Activated CD4-positive, CD25-positive, alpha-beta regulatory T cell treated with anti-CD3 and anti-CD28 coated beads, Interleukin-2, amount 50 U/mL, for 24 hours (primary cell): ENCODE data around the gene NTN4.

ENCODE experiments used
- ATAC-seq, 2 donors: fragments of 150-1000 bp; cut with Tn5 transposase; one replicate each; pipeline ENCODE4 v1.10.0; 2021; ENCODE audit warnings: mild to moderate bottlenecking in 1 of 2, moderate library complexity in 1 of 2

Gene NTN4

GRCh38 chr12:95653771-95654546, 136.6 kb downstream of the NTN4 start:
- ATAC-seq: no peak

- no peak for ATAC-seq
Measured at GRCh38 chr12:95651681-95652080, 138.9 kb downstream of the NTN4 start.

- no peak for ATAC-seq
Measured at GRCh38 chr12:95648990-95649791, 141.4 kb downstream of the NTN4 start.

- no peak for ATAC-seq
Measured at GRCh38 chr12:95646781-95647190, 143.8 kb downstream of the NTN4 start.

GRCh38 chr12:95643256-95643655, 147.3 kb downstream of the NTN4 start:
- ATAC-seq: no peak

GRCh38 chr12:95642583-95642982, 148.0 kb downstream of the NTN4 start:
- ATAC-seq: no peak

GRCh38 chr12:95641299-95641952, 149.1 kb downstream of the NTN4 start:
- no peak for ATAC-seq

GRCh38 chr12:95640516-95640915, 150.0 kb downstream of the NTN4 start:
- ATAC-seq: no peak

- ATAC-seq: no peak
Measured at GRCh38 chr12:95637471-95638155, 153.0 kb downstream of the NTN4 start.

- no peak for ATAC-seq
Measured at GRCh38 chr12:95637010-95637409, 153.6 kb downstream of the NTN4 start.

GRCh38 chr12:95634622-95635621, 155.6 kb downstream of the NTN4 start:
- ATAC-seq: no peak

GRCh38 chr12:95633732-95634465, 156.7 kb downstream of the NTN4 start:
- ATAC-seq: no peak

- ATAC-seq: peak; percentile 35 to 49
Measured at GRCh38 chr12:95633049-95633731, 157.4 kb downstream of the NTN4 start.

- no peak for ATAC-seq
Measured at GRCh38 chr12:95630496-95630895, 160.1 kb downstream of the NTN4 start.

GRCh38 chr12:95629392-95629791, 161.2 kb downstream of the NTN4 start:
- ATAC-seq: no peak

- no peak for ATAC-seq
Measured at GRCh38 chr12:95626854-95627253, 163.7 kb downstream of the NTN4 start.

- no peak for ATAC-seq
Measured at GRCh38 chr12:95625012-95625411, 165.6 kb downstream of the NTN4 start.

GRCh38 chr12:95624589-95624988, 166.0 kb downstream of the NTN4 start:
- no peak for ATAC-seq

- ATAC-seq: peak in 1 of 2 donors; percentile 30
Measured at GRCh38 chr12:95623554-95624170, 166.9 kb downstream of the NTN4 start.

GRCh38 chr12:95622879-95623278, 167.7 kb downstream of the NTN4 start:
- ATAC-seq: no peak
